HEK293T (cell line): ENCODE results near the gene SNAP91.

Experiments
- ARNT ChIP-seq: fragments of 450-650 bp; IDR thresholded peaks from 2 replicates; pipeline ENCODE4 v1.6.1; 2017; ENCODE audit warnings: mild to moderate bottlenecking
- BHLHE40 ChIP-seq: fragments of 450-650 bp; IDR thresholded peaks from 2 replicates; pipeline ENCODE4 v1.6.1; 2016; ENCODE audit warnings: mild to moderate bottlenecking, moderate library complexity, borderline replicate concordance
- CTBP1 ChIP-seq: fragments of 450-650 bp; IDR thresholded peaks from 2 replicates; pipeline ENCODE4 v1.6.1; 2016; ENCODE audit warnings: borderline replicate concordance
- ELF4 ChIP-seq: fragments of 450-650 bp; IDR thresholded peaks from 2 replicates; pipeline ENCODE4 v1.6.1; 2017; ENCODE audit warnings: antibody characterized with exemption
- FOXA1 ChIP-seq: fragments of 450-650 bp; IDR thresholded peaks from 2 replicates; pipeline ENCODE4 v1.6.1; 2016; ENCODE audit warnings: mild to moderate bottlenecking
- FOXK2 ChIP-seq: fragments of 450-650 bp; IDR thresholded peaks from 2 replicates; pipeline ENCODE4 v1.6.1; 2016; ENCODE audit warnings: mild to moderate bottlenecking
- FOXM1 ChIP-seq: fragments of 450-650 bp; IDR thresholded peaks from 2 replicates; pipeline ENCODE4 v1.6.1; 2017; ENCODE audit warnings: mild to moderate bottlenecking, borderline replicate concordance
- LEF1 ChIP-seq: fragments of 450-650 bp; IDR thresholded peaks from 2 replicates; pipeline ENCODE4 v1.6.1; 2017; ENCODE audit warnings: mild to moderate bottlenecking, borderline replicate concordance
- NFRKB ChIP-seq: fragments of 450-650 bp; IDR thresholded peaks from 2 replicates; pipeline ENCODE4 v1.6.1; 2016; ENCODE audit warnings: mild to moderate bottlenecking, moderate library complexity
- TARDBP ChIP-seq: fragments of 450-650 bp; IDR thresholded peaks from 2 replicates; pipeline ENCODE4 v1.6.1; 2016
- ZNF384 ChIP-seq: fragments of 450-650 bp; IDR thresholded peaks from 2 replicates; pipeline ENCODE4 v1.6.1; 2016
- TF ChIP-seq, protein P1 (sequence below): fragments of 450-650 bp; IDR thresholded peaks from 2 replicates; pipeline ENCODE4 v1.6.1; 2016

DNA sequence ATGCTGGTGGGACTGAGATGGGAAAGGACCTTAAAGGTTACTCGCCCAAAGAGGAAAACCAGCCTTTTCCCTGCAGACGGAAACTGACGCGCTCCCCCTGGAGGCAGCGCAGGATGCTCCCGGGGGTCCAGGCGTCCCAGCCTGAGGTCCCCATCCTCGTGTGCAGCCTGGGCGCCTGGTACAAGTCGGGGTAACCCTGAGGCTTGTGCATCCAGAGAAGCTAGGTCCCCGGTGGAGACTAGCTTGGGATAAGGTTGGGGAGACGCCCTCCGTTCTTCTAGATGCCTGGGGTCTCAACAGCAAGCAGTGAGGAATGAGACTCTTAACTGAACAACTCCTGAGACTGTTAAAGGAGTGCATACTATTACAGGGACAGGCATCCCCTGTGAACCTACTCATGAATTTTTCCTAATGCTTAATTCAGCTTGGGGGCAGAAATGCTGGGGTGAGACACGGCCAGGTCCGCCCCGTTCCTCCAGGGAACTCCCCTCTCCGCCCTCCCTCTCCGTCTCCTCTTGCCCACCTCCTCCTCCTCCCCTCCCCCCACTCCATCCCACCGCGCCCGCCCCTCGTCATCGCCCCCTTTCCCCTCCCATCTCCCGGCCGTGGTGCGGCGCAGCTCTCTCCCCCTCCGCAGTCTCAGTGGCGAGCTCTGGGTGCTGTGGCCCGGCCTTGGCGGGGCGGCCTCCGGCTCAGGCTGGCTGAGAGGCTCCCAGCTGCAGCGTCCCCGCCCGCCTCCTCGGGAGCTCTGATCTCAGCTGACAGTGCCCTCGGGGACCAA, 196.8 kb downstream of the SNAP91 start, which contains the start of gene PRSS35:
- TF ChIP-seq FOXA1 (no peak), ARNT (no peak), ZNF384 (no peak), ELF4 (no peak), LEF1 (no peak), FOXM1 (no peak), TARDBP (no peak), NFRKB (no peak), FOXK2 (no peak), CTBP1 (no peak), BHLHE40 (no peak)
- TF ChIP-seq, protein P1, sequence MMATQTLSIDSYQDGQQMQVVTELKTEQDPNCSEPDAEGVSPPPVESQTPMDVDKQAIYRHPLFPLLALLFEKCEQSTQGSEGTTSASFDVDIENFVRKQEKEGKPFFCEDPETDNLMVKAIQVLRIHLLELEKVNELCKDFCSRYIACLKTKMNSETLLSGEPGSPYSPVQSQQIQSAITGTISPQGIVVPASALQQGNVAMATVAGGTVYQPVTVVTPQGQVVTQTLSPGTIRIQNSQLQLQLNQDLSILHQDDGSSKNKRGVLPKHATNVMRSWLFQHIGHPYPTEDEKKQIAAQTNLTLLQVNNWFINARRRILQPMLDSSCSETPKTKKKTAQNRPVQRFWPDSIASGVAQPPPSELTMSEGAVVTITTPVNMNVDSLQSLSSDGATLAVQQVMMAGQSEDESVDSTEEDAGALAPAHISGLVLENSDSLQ, result no peak
